Glutamatergic neuron (in vitro differentiated cells): ENCODE data around the gene CCDC183. TPM values are rescaled to one million over a fixed set of nuclear protein-coding genes. Genes with fewer than 3 reads are reported as not detected.
A peak's percentile ranks its signal among the peaks of the same experiment; 100 is the strongest.

Experiments
- DNase-seq: peaks from one replicate; pipeline ENCODE4 v3.0.0; 2022
- H3K27ac Mint-ChIP-seq: one replicate; pipeline ENCODE4 v1.8.0; 2020; ENCODE audit warnings: mild to moderate bottlenecking, mixed read lengths, inconsistent platforms; ENCODE audit not compliant: unreplicated experiment
- H3K27me3 Mint-ChIP-seq: one replicate; pipeline ENCODE4 v1.8.0; 2020; ENCODE audit warnings: mild to moderate bottlenecking, moderate library complexity, mixed read lengths, inconsistent platforms; ENCODE audit not compliant: unreplicated experiment
- H3K36me3 Mint-ChIP-seq: one replicate; pipeline ENCODE4 v1.8.0; 2020; ENCODE audit warnings: mild to moderate bottlenecking, mixed read lengths, inconsistent platforms; ENCODE audit not compliant: unreplicated experiment
- H3K4me1 Mint-ChIP-seq: one replicate; pipeline ENCODE4 v1.8.0; 2020; ENCODE audit warnings: mild to moderate bottlenecking, low read depth, mixed read lengths, inconsistent platforms; ENCODE audit not compliant: unreplicated experiment
- H3K4me3 Mint-ChIP-seq: one replicate; pipeline ENCODE4 v1.8.0; 2020; ENCODE audit warnings: mild to moderate bottlenecking, mixed read lengths, inconsistent platforms; ENCODE audit not compliant: unreplicated experiment
- H3K9me3 Mint-ChIP-seq: one replicate; pipeline ENCODE4 v1.8.0; 2020; ENCODE audit warnings: mild to moderate bottlenecking, moderate library complexity, mixed read lengths, inconsistent platforms; ENCODE audit not compliant: unreplicated experiment
- total RNA-seq: library from RNA; stranded (reverse); fragmentation: NEBNext Ultra II Directional; extraction: Animal tissue kit (Norgen Biotek cat#: 25700); gene quantifications from one replicate; pipeline ENCODE4 v1.2.1, GENCODE V29; 2021; ENCODE audit not compliant: unreplicated experiment
- TF ChIP-seq, protein P1 (sequence below): fragments of 200-600 bp; sonication (generic); IDR thresholded peaks from one replicate; pipeline ENCODE4 v1.5.0; 2021; ENCODE audit not compliant: partially characterized antibody, unreplicated experiment

CCDC183 gene
- total RNA-seq, 1 donor from 2014 or later, result 20.0 TPM

DNA sequence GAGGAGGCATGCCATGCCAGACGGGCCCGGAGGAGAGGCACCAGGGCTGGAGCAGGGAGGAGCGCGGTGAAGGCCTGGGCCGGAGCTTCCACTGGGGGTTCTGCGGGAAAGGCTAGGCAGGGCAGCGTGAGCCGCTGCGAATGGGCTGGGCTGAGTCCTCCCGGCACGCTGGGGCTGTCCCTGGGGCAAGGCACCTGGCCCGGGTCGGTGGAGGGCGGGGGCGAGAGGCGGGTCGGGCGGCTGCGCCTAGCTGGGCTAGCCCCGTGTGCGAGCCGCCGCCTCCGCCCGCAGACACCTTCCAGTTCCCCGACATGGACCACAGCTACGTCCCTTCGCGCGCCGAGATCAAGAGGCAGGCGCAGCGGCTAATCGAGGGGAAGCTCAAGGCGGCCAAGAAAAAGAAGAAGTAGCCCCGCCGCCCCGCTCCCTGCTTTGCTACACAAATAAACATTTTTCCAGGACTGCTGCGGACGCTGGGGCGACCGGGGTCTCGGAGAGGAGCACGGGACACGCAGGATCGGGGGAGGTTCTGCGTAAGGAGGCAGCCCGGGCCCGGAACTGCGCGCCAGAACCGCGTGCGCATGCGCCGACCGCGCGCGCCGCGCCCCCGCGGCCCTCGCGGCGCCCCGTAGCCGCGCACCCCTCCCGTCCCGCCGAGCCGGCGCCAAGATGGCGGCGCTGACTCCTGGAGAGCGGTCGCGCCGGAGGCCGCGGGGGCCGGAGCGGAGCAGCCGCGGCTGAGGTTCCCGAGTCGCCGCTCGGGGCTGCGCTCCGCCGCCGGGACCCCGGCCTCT lies 11.3 kb downstream of the CCDC183 start, which contains the start of gene RABL6:
TSS of gene RABL6 (plus strand) at position 668 of the 794 bp plus-strand sequence. CDS start 249 bp downstream, outside the sequence.
- peaks cover 12% of the 10 kb centered on the region for H3K27me3 Mint-ChIP-seq
- H3K9me3 Mint-ChIP-seq, result peaks cover 26% of the 10 kb centered on the region
- H3K4me3 Mint-ChIP-seq, result peak within 1 kb of the TSS; percentile 96
- peaks cover 5% of the 10 kb centered on the region for H3K36me3 Mint-ChIP-seq
- TF ChIP-seq, protein P1, sequence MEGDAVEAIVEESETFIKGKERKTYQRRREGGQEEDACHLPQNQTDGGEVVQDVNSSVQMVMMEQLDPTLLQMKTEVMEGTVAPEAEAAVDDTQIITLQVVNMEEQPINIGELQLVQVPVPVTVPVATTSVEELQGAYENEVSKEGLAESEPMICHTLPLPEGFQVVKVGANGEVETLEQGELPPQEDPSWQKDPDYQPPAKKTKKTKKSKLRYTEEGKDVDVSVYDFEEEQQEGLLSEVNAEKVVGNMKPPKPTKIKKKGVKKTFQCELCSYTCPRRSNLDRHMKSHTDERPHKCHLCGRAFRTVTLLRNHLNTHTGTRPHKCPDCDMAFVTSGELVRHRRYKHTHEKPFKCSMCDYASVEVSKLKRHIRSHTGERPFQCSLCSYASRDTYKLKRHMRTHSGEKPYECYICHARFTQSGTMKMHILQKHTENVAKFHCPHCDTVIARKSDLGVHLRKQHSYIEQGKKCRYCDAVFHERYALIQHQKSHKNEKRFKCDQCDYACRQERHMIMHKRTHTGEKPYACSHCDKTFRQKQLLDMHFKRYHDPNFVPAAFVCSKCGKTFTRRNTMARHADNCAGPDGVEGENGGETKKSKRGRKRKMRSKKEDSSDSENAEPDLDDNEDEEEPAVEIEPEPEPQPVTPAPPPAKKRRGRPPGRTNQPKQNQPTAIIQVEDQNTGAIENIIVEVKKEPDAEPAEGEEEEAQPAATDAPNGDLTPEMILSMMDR, result no peak
- DNase-seq, result peak; percentile 79
- peak within 1 kb of the TSS; percentile 90 for H3K27ac Mint-ChIP-seq
- peaks cover 15% of the 10 kb centered on the region for H3K4me1 Mint-ChIP-seq

GRCh38 chr9:136808075-136808805 lies 12.1 kb downstream of the CCDC183 start:
- H3K36me3 Mint-ChIP-seq, result peaks cover 5% of the 10 kb centered on the region
- TF ChIP-seq, protein P1, result no peak
- peaks cover 26% of the 10 kb centered on the region for H3K9me3 Mint-ChIP-seq
- no peak for DNase-seq
- H3K4me3 Mint-ChIP-seq, result peak overlapping the region; percentile 96
- H3K27me3 Mint-ChIP-seq, result peaks cover 14% of the 10 kb centered on the region
- peak overlapping the region; percentile 90 for H3K27ac Mint-ChIP-seq
- H3K4me1 Mint-ChIP-seq, result peaks cover 15% of the 10 kb centered on the region

DNA sequence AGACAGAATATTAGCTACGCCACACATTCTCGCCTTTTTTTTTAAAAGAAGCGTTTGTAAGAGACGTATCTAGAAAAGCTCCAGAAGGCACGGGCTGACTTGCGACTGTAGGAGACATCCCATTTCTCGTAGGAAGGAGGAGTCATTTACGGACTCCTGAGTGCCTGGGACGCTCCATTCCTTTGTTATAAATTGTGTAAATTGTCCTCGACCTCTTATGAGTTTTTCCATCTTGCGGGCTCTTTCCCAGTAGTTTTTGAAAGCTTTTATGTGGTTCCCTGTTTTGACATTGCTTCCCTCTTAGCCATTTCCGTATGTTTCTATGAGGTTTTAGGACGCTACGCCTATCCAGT lies 12.6 kb downstream of the CCDC183 start:
- H3K4me3 Mint-ChIP-seq, result peak overlapping the region; percentile 96
- TF ChIP-seq, protein P1, result no peak
- H3K27ac Mint-ChIP-seq, result peak overlapping the region; percentile 90
- peaks cover 12% of the 10 kb centered on the region for H3K27me3 Mint-ChIP-seq
- peaks cover 5% of the 10 kb centered on the region for H3K36me3 Mint-ChIP-seq
- H3K4me1 Mint-ChIP-seq, result peaks cover 15% of the 10 kb centered on the region
- H3K9me3 Mint-ChIP-seq, result peaks cover 23% of the 10 kb centered on the region
- no peak for DNase-seq

DNA sequence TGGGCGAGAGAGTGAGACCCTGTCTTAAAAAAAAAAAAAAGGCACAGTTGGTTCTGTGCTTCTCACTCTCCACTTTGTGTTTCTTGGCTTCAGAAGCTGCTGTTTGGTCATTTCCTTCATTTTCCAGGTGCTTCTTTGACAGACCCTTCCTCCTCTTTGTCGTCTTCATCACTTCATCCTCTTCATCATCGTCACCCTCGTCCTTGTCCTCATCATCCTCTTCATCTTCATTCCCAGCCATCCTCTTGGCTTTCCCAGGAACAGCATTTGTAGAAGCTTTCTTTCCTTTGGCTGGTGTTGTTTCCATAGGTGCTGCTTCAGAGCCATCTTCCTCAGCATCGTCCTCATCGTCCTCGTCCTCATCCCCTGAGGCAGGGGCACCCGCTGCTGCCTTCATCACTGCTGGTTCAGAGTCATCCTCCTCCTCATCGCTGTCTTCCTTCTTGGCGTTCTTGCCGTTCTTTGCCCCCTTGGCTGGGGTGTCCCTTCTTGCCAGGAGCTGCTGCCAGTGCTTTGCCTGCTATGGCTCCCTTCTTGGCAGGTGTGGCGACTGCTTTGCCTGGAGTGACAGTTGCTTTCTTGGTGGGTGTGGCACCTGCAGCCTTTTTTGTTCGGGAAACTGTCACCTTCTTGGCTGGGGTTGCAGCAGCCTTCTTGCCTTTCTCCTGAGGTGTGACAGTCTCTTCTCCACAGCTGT lies 18.7 kb downstream of the CCDC183 start:
- peaks cover 11% of the 10 kb centered on the region for H3K4me1 Mint-ChIP-seq
- DNase-seq, result no peak
- TF ChIP-seq, protein P1, result no peak
- peaks cover 10% of the 10 kb centered on the region for H3K36me3 Mint-ChIP-seq
- no peak overlapping the region for H3K27ac Mint-ChIP-seq
- peaks cover 7% of the 10 kb centered on the region for H3K9me3 Mint-ChIP-seq
- H3K4me3 Mint-ChIP-seq, result peak overlapping the region; percentile 11
- H3K27me3 Mint-ChIP-seq, result peaks cover 2% of the 10 kb centered on the region
